Neural cell (in vitro differentiated cells): ENCODE results near the gene MDFIC. TPM values are rescaled to one million over a fixed set of nuclear protein-coding genes. Genes with fewer than 3 reads are reported as not detected.

ENCODE experiments used
- H2AFZ ChIP-seq: fragments of 200-600, 300-800 bp; sonication (generic), shearing (Covaris generic); 2 replicates; pipeline ENCODE4 v1.6.0; 2014; ENCODE audit warnings: low read depth, mild to moderate bottlenecking, antibody characterized with exemption, low read length, moderate library complexity
- H3F3A ChIP-seq: fragments of 200-600 bp; shearing (Covaris generic); 2 replicates; pipeline ENCODE4 v1.6.1; 2016; ENCODE audit warnings: mild to moderate bottlenecking, moderate library complexity, mixed read lengths, antibody characterized with exemption, low read length; ENCODE audit not compliant: insufficient read depth, poor library complexity, severe bottlenecking
- H3K27ac ChIP-seq: fragments of 200-600, 300-800 bp; sonication (generic), shearing (Covaris generic); 2 replicates; pipeline ENCODE4 v1.5.1; 2014; ENCODE audit warnings: mild to moderate bottlenecking, low read length, moderate library complexity
- H3K27me3 ChIP-seq: fragments of 300-800, 200-600 bp; sonication (generic), shearing (Covaris generic); 2 replicates; pipeline ENCODE4 v1.6.0; 2014; ENCODE audit warnings: mild to moderate bottlenecking, low read depth, low read length, moderate library complexity; ENCODE audit not compliant: insufficient read depth
- H3K36me3 ChIP-seq: fragments of 300-800, 200-600 bp; sonication (generic), shearing (Covaris generic); 2 replicates; pipeline ENCODE4 v1.5.1; 2014; ENCODE audit warnings: mild to moderate bottlenecking, antibody characterized with exemption, low read length, moderate library complexity; ENCODE audit not compliant: insufficient read depth
- H3K4me2 ChIP-seq: fragments of 300-800, 200-600 bp; sonication (generic), shearing (Covaris generic); 2 replicates; pipeline ENCODE4 v1.6.0; 2014; ENCODE audit warnings: mild to moderate bottlenecking, low read length
- H3K4me3 ChIP-seq: fragments of 300-800, 200-600 bp; sonication (generic), shearing (Covaris generic); 2 replicates; pipeline ENCODE4 v1.5.1; 2014; ENCODE audit warnings: mild to moderate bottlenecking, low read length, moderate library complexity
- H3K79me2 ChIP-seq: fragments of 200-600 bp; shearing (Covaris generic); replicated peaks from 2 replicates; pipeline ENCODE4 v1.6.0; 2014; ENCODE audit warnings: mild to moderate bottlenecking, low read length, moderate library complexity; ENCODE audit not compliant: insufficient read depth
- H3K9ac ChIP-seq: fragments of 300-800, 200-600 bp; sonication (generic), shearing (Covaris generic); 2 replicates; pipeline ENCODE4 v1.6.1; 2016; ENCODE audit warnings: mild to moderate bottlenecking, low read length, mixed read lengths
- H3K9me2 ChIP-seq: fragments of 200-600 bp; shearing (Covaris generic); 2 replicates; pipeline ENCODE4 v1.6.1; 2016; ENCODE audit warnings: mild to moderate bottlenecking, low read length, mixed read lengths; ENCODE audit not compliant: insufficient read depth
- H3K9me3 ChIP-seq: fragments of 200-600, 300-800 bp; sonication (generic), shearing (Covaris generic); 2 replicates; pipeline ENCODE4 v1.6.1; 2016; ENCODE audit warnings: mild to moderate bottlenecking, mixed run types, low read length, moderate library complexity, mixed read lengths
- H4K20me1 ChIP-seq: fragments of 200-600 bp; shearing (Covaris generic); 2 replicates; pipeline ENCODE4 v1.6.1; 2016; ENCODE audit warnings: mild to moderate bottlenecking, mixed run types; ENCODE audit not compliant: insufficient read depth
- EP300 ChIP-seq: fragments of 450-650 bp; conservative IDR thresholded peaks from 2 replicates; pipeline ENCODE4 v1.6.1; 2014; ENCODE audit warnings: antibody characterized with exemption, mild to moderate bottlenecking, moderate library complexity; ENCODE audit not compliant: poor library complexity, severe bottlenecking
- EZH2 ChIP-seq: fragments of 200-600, 300-800 bp; shearing (Covaris generic), sonication (generic); IDR thresholded peaks from 2 replicates; pipeline ENCODE4 v1.6.1; 2014; ENCODE audit warnings: antibody characterized with exemption, low read length, borderline replicate concordance, mild to moderate bottlenecking; ENCODE audit not compliant: insufficient read depth, poor library complexity, severe bottlenecking
- MXI1 ChIP-seq: fragments of 450-650 bp; conservative IDR thresholded peaks from 2 replicates; pipeline ENCODE4 v1.6.1; 2014; ENCODE audit warnings: antibody characterized with exemption, mild to moderate bottlenecking; ENCODE audit not compliant: poor library complexity, severe bottlenecking
- POLR2AphosphoS5 ChIP-seq: IDR thresholded peaks from 2 replicates; pipeline ENCODE4 v1.6.1; 2012
- RAD21 ChIP-seq: fragments of 450-650 bp; conservative IDR thresholded peaks from 2 replicates; pipeline ENCODE4 v1.6.1; 2014; ENCODE audit warnings: antibody characterized with exemption, mild to moderate bottlenecking, moderate library complexity
- REST ChIP-seq: IDR thresholded peaks from 2 replicates; pipeline ENCODE4 v1.6.1; 2012; ENCODE audit warnings: borderline replicate concordance
- SMC3 ChIP-seq: fragments of 450-650 bp; conservative IDR thresholded peaks from 2 replicates; pipeline ENCODE4 v1.6.1; 2014; ENCODE audit warnings: antibody characterized with exemption, mild to moderate bottlenecking, moderate library complexity; ENCODE audit not compliant: poor library complexity
- TAF1 ChIP-seq: IDR thresholded peaks from 2 replicates; pipeline ENCODE4 v1.6.1; 2012; ENCODE audit warnings: low read depth
- polyA plus RNA-seq: library from polyadenylated mRNA; depleted of rRNA; stranded (reverse); fragments of >200 nt; gene quantifications from 2 replicates; pipeline ENCODE4 v1.2.3, GENCODE V29; 2014
- TF ChIP-seq, protein P1 (sequence below): fragments of 450-650 bp; IDR thresholded peaks from 2 replicates; pipeline ENCODE4 v1.5.1; 2014; ENCODE audit warnings: antibody characterized with exemption, mild to moderate bottlenecking, moderate library complexity; ENCODE audit not compliant: poor library complexity, severe bottlenecking

Gene MDFIC
- polyA plus RNA-seq, 1 donor from 2014 or later = 0.85 TPM

DNA sequence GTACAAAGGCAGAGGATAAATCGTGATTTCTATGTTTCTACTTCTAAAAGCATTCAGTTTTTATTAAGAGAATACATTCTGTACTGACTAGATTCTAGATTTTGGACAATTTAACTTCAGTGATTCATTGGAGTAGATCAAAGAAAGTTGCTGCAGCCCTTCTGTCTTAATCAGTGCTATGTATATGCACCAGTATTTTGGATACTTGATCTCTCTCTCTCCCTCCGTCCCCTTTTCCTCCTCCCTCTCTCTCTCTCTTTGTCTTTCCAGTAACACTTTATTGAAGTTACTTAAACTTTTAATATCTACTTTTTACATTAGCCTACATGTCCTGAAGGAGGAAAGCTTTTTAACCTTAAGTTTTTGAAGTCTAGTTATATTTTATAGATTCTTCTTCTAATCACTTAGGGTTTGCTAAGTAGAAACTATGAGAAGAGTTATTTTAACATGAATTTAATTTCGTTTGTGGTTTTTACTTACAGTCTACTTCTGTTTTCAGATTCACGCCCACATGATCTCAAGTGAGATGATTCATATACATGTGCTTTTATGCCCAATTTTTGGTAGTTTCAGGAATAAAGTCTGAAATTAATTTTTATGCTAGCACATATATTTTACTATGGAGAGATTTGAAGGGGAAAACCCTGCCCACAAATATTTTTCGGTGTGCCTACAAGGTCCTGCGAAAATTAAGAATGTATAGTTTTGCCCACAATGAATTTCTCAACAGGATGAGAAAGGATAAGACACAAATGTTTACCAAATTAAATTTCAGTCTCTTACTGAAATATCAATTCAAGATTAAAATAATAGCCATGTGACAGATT is 9.1 kb downstream of the MDFIC start:
- TF ChIP-seq POLR2AphosphoS5 = no peak
- TF ChIP-seq EZH2 = no peak
- no peak for TF ChIP-seq EP300
- no peak for TF ChIP-seq MXI1
- no peak for TF ChIP-seq RAD21
- TF ChIP-seq REST = no peak
- no peak for TF ChIP-seq SMC3
- TF ChIP-seq, protein P1, sequence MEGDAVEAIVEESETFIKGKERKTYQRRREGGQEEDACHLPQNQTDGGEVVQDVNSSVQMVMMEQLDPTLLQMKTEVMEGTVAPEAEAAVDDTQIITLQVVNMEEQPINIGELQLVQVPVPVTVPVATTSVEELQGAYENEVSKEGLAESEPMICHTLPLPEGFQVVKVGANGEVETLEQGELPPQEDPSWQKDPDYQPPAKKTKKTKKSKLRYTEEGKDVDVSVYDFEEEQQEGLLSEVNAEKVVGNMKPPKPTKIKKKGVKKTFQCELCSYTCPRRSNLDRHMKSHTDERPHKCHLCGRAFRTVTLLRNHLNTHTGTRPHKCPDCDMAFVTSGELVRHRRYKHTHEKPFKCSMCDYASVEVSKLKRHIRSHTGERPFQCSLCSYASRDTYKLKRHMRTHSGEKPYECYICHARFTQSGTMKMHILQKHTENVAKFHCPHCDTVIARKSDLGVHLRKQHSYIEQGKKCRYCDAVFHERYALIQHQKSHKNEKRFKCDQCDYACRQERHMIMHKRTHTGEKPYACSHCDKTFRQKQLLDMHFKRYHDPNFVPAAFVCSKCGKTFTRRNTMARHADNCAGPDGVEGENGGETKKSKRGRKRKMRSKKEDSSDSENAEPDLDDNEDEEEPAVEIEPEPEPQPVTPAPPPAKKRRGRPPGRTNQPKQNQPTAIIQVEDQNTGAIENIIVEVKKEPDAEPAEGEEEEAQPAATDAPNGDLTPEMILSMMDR = no peak
- no peak for TF ChIP-seq TAF1
- Histone ChIP-seq H3K79me2 (no peaks in the 10 kb centered on the region), H4K20me1 (no peaks in the 10 kb centered on the region), H3K9me3 (no peaks in the 10 kb centered on the region), H3K27ac (no peak overlapping the region), H3F3A (no peaks in the 10 kb centered on the region), H3K4me2 (no peak overlapping the region), H3K4me3 (no peak overlapping the region), H3K9ac (no peak overlapping the region), H3K27me3 (no peaks in the 10 kb centered on the region), H2AFZ (no peak overlapping the region), H3K9me2 (no peaks in the 10 kb centered on the region), H3K36me3 (no peaks in the 10 kb centered on the region)

GRCh38 chr7:114931656-114932011 is 9.7 kb downstream of the MDFIC start:
- H3K4me2 ChIP-seq = no peak overlapping the region
- H2AFZ ChIP-seq = no peak overlapping the region
- H3K27ac ChIP-seq = no peak overlapping the region

More at GRCh38 chr7:114931656-114932011, 9.7 kb downstream of the MDFIC start:
- H3K9me3 ChIP-seq = no peaks in the 10 kb centered on the region
- H3K79me2 ChIP-seq = no peaks in the 10 kb centered on the region
- TF ChIP-seq POLR2AphosphoS5 = no peak
- TF ChIP-seq SMC3 = no peak
- TF ChIP-seq RAD21 = no peak
- TF ChIP-seq EZH2 = no peak
- TF ChIP-seq, protein P1 = no peak
- no peak for TF ChIP-seq MXI1
- TF ChIP-seq REST = no peak
- TF ChIP-seq EP300 = no peak
- TF ChIP-seq TAF1 = no peak
- no peaks in the 10 kb centered on the region for H4K20me1 ChIP-seq
- H3F3A ChIP-seq = no peaks in the 10 kb centered on the region
- no peaks in the 10 kb centered on the region for H3K9me2 ChIP-seq
- no peak overlapping the region for H3K4me3 ChIP-seq
- no peaks in the 10 kb centered on the region for H3K27me3 ChIP-seq
- no peak overlapping the region for H3K9ac ChIP-seq
- H3K36me3 ChIP-seq = no peaks in the 10 kb centered on the region
